ENCODE data around the gene CTF1. TPM values are rescaled to one million over a fixed set of nuclear protein-coding genes. Genes with fewer than 3 reads are reported as not detected.
A peak's percentile ranks its signal among the peaks of the same experiment; 100 is the strongest.
"Not testable (repeated sequence)": the region's sequence is repeated elsewhere in the genome, so short reads cannot be mapped to it uniquely, and the experiment has no call there.

Gene CTF1
- polyA plus RNA-seq, 3 donors = 7.5 to 8.4 (median 7.7) TPM

GRCh38 chr16:30884760-30885159, 11.7 kb upstream of the CTF1 start:
- DNase-seq = no peak

- DNase-seq = no peak
Measured at GRCh38 chr16:30885196-30885595, 11.2 kb upstream of the CTF1 start.

- DNase-seq = no peak
Measured at GRCh38 chr16:30886145-30886544, 10.3 kb upstream of the CTF1 start.

GRCh38 chr16:30887927-30888326, 8.5 kb upstream of the CTF1 start:
- no peak for DNase-seq

GRCh38 chr16:30888856-30889499, 7.4 kb upstream of the CTF1 start:
- no peak for DNase-seq

GRCh38 chr16:30889721-30890120, 6.7 kb upstream of the CTF1 start:
- DNase-seq = no peak

- DNase-seq = not testable (repeated sequence)
Measured at GRCh38 chr16:30891043-30891823, 5.2 kb upstream of the CTF1 start.

- DNase-seq = no peak
Measured at GRCh38 chr16:30892670-30893416, 3.6 kb upstream of the CTF1 start.

- DNase-seq = no peak
Measured at GRCh38 chr16:30893417-30893743, 3.0 kb upstream of the CTF1 start.

- DNase-seq = peak; percentile 94
Measured at GRCh38 chr16:30893744-30894539, 2.5 kb upstream of the CTF1 start, which contains the start of gene BCL7C. TSS of gene BCL7C (minus strand) at chr16:30894077. CDS start at chr16:30893944, 133 bp downstream.

- no peak for DNase-seq
Measured at GRCh38 chr16:30894540-30895368, 1.7 kb upstream of the CTF1 start.

GRCh38 chr16:30895627-30896260, 670 bp upstream of the CTF1 start:
- no peak for DNase-seq

GRCh38 chr16:30896889-30897733, 697 bp downstream of the CTF1 start:
- peak; percentile 92 for DNase-seq

GRCh38 chr16:30899794-30900193, 3.4 kb downstream of the CTF1 start:
- no peak for DNase-seq

GRCh38 chr16:30900588-30900987, 4.2 kb downstream of the CTF1 start:
- no peak for DNase-seq

GRCh38 chr16:30901201-30902028, 5.0 kb downstream of the CTF1 start:
- DNase-seq = no peak

GRCh38 chr16:30902029-30902972, 5.9 kb downstream of the CTF1 start:
- DNase-seq = peak; percentile 71

Data from renal pelvis (tissue), 4 donors.